Measurements from ENCODE around the gene SELENON.
A peak's percentile ranks its signal among the peaks of the same experiment; 100 is the strongest.

SELENON gene, protein sequence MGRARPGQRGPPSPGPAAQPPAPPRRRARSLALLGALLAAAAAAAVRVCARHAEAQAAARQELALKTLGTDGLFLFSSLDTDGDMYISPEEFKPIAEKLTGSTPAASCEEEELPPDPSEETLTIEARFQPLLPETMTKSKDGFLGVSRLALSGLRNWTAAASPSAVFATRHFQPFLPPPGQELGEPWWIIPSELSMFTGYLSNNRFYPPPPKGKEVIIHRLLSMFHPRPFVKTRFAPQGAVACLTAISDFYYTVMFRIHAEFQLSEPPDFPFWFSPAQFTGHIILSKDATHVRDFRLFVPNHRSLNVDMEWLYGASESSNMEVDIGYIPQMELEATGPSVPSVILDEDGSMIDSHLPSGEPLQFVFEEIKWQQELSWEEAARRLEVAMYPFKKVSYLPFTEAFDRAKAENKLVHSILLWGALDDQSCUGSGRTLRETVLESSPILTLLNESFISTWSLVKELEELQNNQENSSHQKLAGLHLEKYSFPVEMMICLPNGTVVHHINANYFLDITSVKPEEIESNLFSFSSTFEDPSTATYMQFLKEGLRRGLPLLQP

GRCh38 chr1:25799935-25800702 lies at the start of gene SELENON:
SELENON (plus strand) TSS chr1:25800193; CDS start chr1:25800231, 38 bp downstream.
- H3K4me3 ChIP-seq (ENCODE audit: low read depth, low read length), result peak within 1 kb of the TSS; percentile 55
- TF ChIP-seq MYC (IDR thresholded peaks at IDR 0.05; ENCODE audit: low read depth, low read length) (no peak), CTCF (IDR thresholded peaks at IDR 0.05; ENCODE audit: low read depth, low read length) (no peak), POLR2A (IDR thresholded peaks at IDR 0.05; ENCODE audit: extremely low read depth, insufficient read length) (no peak), MAX (IDR thresholded peaks at IDR 0.05; ENCODE audit: low read depth, low read length) (no peak)
- DNase-seq (ENCODE audit: low read depth), result peak; percentile 73

GRCh38 chr1:25750923-25751605 lies 48.9 kb upstream of the SELENON start:
- TF ChIP-seq MYC (IDR thresholded peaks at IDR 0.05; ENCODE audit: low read depth, low read length) (no peak), POLR2A (IDR thresholded peaks at IDR 0.05; ENCODE audit: extremely low read depth, insufficient read length) (no peak), MAX (IDR thresholded peaks at IDR 0.05; ENCODE audit: low read depth, low read length) (no peak), CTCF (IDR thresholded peaks at IDR 0.05; ENCODE audit: low read depth, low read length) (no peak)
- no peak for DNase-seq (ENCODE audit: low read depth)
- no peak overlapping the region for H3K4me3 ChIP-seq (ENCODE audit: low read depth, low read length)

DNA sequence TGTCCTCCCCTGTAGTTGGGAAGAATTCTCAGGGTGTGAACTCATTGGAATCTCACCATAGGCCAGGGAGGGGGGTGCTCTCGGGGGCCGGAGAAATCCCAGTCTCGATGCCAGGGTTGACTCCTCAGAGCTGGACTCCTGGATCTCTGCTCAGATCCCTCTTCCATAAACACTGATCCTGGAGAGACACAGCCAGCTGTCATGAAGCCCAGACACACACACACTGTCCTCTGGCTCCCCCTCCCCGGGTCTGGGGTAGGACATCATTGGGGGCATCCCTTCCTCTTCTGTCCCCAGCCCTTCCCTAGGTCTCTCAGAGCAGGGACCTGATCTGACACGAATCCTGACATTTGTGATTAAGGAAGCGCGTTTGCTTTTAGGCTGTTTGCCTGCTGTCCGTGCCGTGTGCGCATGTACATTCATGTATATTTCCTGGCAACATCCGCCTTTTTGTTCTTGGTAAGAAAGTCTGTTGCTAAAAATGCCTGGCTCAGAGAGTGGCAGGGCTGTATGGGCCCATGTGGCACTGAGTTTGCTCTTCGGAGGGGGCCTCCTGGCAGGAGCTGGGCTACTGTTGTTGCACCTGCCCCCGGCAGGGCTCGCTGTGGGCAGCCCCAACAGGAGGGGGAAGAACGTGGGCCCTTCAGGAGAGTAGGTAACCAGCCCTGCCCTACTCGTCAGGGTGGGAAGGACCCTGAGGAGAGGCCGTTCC lies 45.4 kb upstream of the SELENON start:
- TF ChIP-seq CTCF (IDR thresholded peaks at IDR 0.05; ENCODE audit: low read depth, low read length), result no peak
- no peak for TF ChIP-seq MYC (IDR thresholded peaks at IDR 0.05; ENCODE audit: low read depth, low read length)
- TF ChIP-seq MAX (IDR thresholded peaks at IDR 0.05; ENCODE audit: low read depth, low read length), result no peak
- no peak for TF ChIP-seq POLR2A (IDR thresholded peaks at IDR 0.05; ENCODE audit: extremely low read depth, insufficient read length)
- no peak for DNase-seq (ENCODE audit: low read depth)
- no peak overlapping the region for H3K4me3 ChIP-seq (ENCODE audit: low read depth, low read length)

DNA sequence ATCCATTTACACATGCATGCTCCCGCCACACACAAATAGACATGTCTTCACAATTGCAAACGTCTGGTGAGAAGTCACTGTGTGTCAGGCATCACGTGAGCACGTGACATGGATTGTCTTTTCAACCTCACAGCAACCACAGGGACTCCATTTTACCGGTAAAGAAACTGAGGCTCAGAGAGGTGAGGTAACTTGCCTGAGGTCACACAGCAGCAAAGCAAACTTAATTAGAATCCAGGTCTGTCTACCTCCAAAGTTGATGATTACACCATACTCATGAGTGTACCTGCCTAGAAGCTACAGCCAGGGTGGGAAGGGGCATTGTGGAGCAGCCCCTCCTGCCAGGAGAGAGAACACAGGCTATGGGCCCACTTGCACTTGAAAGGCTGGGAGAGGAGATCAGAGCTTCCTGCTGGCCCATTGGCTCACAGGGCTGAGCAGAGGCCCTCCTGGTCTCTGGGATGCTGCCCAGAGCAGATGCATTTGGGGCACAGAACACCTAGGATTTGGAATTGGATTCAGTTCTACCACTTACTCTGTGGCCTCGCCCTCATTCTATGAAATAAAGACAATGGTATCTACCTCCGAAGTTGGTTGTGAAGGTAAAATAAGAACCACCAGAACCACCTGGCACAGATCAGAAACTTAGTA lies 44.4 kb upstream of the SELENON start:
- H3K4me3 ChIP-seq (ENCODE audit: low read depth, low read length), result no peak overlapping the region
- no peak for DNase-seq (ENCODE audit: low read depth)
- TF ChIP-seq POLR2A (IDR thresholded peaks at IDR 0.05; ENCODE audit: extremely low read depth, insufficient read length) (no peak), MAX (IDR thresholded peaks at IDR 0.05; ENCODE audit: low read depth, low read length) (no peak), CTCF (IDR thresholded peaks at IDR 0.05; ENCODE audit: low read depth, low read length) (no peak), MYC (IDR thresholded peaks at IDR 0.05; ENCODE audit: low read depth, low read length) (no peak)

Data from NB4 (cell line).